Endodermal cell (in vitro differentiated cells): ENCODE results near the gene KMT2E. TPM values are rescaled to one million over a fixed set of nuclear protein-coding genes. Genes with fewer than 3 reads are reported as not detected.

Source experiments
- DNase-seq: peaks from one replicate; pipeline ENCODE4 v3.0.0-alpha.2; 2017
- H3K27ac ChIP-seq: 2 replicates; pipeline ENCODE4 v1.5.1; 2013; ENCODE audit warnings: mild to moderate bottlenecking, low read depth, low read length, moderate library complexity
- H3K27me3 ChIP-seq: 2 replicates; pipeline ENCODE4 v1.6.1; 2013; ENCODE audit warnings: mild to moderate bottlenecking, low read length, moderate library complexity; ENCODE audit not compliant: insufficient read depth, control insufficient read depth, poor library complexity, severe bottlenecking
- H3K36me3 ChIP-seq: 2 replicates; pipeline ENCODE4 v1.7.0; 2013; ENCODE audit warnings: mild to moderate bottlenecking, low read length, moderate library complexity; ENCODE audit not compliant: control insufficient read depth, insufficient read depth
- H3K4me1 ChIP-seq: one replicate; pipeline ENCODE4 v1.7.0; 2013; ENCODE audit warnings: low read length; ENCODE audit not compliant: control insufficient read depth, insufficient read depth
- H3K4me3 ChIP-seq: 2 replicates; pipeline ENCODE4 v1.5.1; 2013; ENCODE audit warnings: mild to moderate bottlenecking, low read length, moderate library complexity
- H3K9ac ChIP-seq: 2 replicates; pipeline ENCODE4 v1.6.1; 2013; ENCODE audit warnings: mild to moderate bottlenecking, low read length, moderate library complexity; ENCODE audit not compliant: poor library complexity, severe bottlenecking; ENCODE audit errors: extremely low read depth
- H3K9me3 ChIP-seq: 2 replicates; pipeline ENCODE4 v1.6.1; 2013; ENCODE audit warnings: mild to moderate bottlenecking, low read length, moderate library complexity; ENCODE audit not compliant: control insufficient read depth
- H3K27ac Mint-ChIP-seq: 2 replicates; pipeline ENCODE4 v1.8.0; 2020; ENCODE audit warnings: mixed read lengths
- H3K27me3 Mint-ChIP-seq: 2 replicates; pipeline ENCODE4 v1.8.0; 2021; ENCODE audit warnings: mild to moderate bottlenecking, mixed read lengths; ENCODE audit not compliant: insufficient read depth
- H3K36me3 Mint-ChIP-seq: 2 replicates; pipeline ENCODE4 v1.8.0; 2020; ENCODE audit warnings: low read depth, mixed read lengths
- H3K4me1 Mint-ChIP-seq: 2 replicates; pipeline ENCODE4 v1.8.0; 2020; ENCODE audit warnings: mixed read lengths
- H3K4me3 Mint-ChIP-seq: 2 replicates; pipeline ENCODE4 v1.8.0; 2020; ENCODE audit warnings: mild to moderate bottlenecking, moderate library complexity, mixed read lengths
- H3K9me3 Mint-ChIP-seq: 2 replicates; pipeline ENCODE4 v1.8.0; 2020; ENCODE audit warnings: mild to moderate bottlenecking, mixed read lengths
- CTCF ChIP-seq: fragments of 200-600 bp; sonication (generic); conservative IDR thresholded peaks from 2 replicates; pipeline ENCODE4 v1.5.0; 2021; ENCODE audit warnings: antibody characterized with exemption, mild to moderate bottlenecking
- WGBS, 2 experiments: methylation state at CpG; one replicate each; pipeline versions ENCODE4 v1.1.5 to v1.1.7; 2013; ENCODE audit warnings: missing lambda C conversion rate in 2 of 2, mixed read lengths in 1 of 2; ENCODE audit not compliant: insufficient coverage in 1 of 2, insufficient read length in 1 of 2; 5-methylcytosine and 5-hydroxymethylcytosine counted together
- total RNA-seq, 2 donors: library from RNA; stranded (reverse); fragmentation: NEBNext Ultra II Directional in 1 of 2; extraction: Animal tissue kit (Norgen Biotek cat#: 25700) in 1 of 2; gene quantifications; 2 replicates in 1 of 2; 3 replicates in 1 of 2; pipeline ENCODE4 v1.2.1, GENCODE V29; 2021

The KMT2E gene
- total RNA-seq, 2 donors from 2014 or later: 65.7 to 70.4 TPM

DNA sequence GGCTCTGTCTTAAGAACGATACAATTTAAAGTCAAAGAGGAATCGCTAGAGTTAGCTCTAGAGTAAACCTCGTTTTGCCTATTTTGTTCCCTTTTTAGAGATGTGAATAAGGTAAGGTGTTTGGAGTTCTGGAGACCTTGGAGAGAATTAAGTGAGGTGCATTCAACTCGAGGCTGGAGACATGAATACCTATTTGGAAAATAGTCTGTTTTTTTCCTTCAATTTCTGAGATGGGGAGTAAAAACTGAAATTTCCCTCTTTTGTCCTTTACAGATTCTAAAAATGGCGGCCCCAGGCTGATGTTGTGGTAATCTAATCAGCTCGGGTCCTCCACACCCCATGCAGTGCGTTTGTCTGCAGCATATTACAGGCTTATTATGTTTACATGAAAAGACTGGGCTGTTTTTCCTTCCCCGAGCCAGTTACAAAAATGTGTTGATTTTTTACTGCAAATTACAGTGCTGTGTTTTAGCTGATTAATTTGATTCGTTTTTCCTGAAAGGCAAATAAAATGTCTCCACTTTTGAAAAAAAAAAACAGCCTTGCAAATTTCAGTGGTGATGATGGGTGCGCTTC lies 1.5 kb downstream of the KMT2E start:
- Mint-ChIP-seq H3K9me3 (no peaks in the 10 kb centered on the region), H3K4me1 (peaks cover 27% of the 10 kb centered on the region), H3K27me3 (peaks cover 2% of the 10 kb centered on the region), H3K27ac (peak overlapping the region; percentile 100), H3K36me3 (peaks cover 13% of the 10 kb centered on the region), H3K4me3 (peak overlapping the region; percentile 100)
- 0% methylated on average over 5 to 9 of the region's 10 CpGs for WGBS, 2 experiments
- Histone ChIP-seq H3K9ac (peak overlapping the region; percentile 100), H3K4me3 (peak overlapping the region; percentile 99), H3K36me3 (no peaks in the 10 kb centered on the region), H3K9me3 (no peaks in the 10 kb centered on the region), H3K27ac (peak overlapping the region; percentile 100), H3K4me1 (no peaks in the 10 kb centered on the region), H3K27me3 (no peaks in the 10 kb centered on the region)
- DNase-seq: peak; percentile 65
- no peak for TF ChIP-seq CTCF

DNA sequence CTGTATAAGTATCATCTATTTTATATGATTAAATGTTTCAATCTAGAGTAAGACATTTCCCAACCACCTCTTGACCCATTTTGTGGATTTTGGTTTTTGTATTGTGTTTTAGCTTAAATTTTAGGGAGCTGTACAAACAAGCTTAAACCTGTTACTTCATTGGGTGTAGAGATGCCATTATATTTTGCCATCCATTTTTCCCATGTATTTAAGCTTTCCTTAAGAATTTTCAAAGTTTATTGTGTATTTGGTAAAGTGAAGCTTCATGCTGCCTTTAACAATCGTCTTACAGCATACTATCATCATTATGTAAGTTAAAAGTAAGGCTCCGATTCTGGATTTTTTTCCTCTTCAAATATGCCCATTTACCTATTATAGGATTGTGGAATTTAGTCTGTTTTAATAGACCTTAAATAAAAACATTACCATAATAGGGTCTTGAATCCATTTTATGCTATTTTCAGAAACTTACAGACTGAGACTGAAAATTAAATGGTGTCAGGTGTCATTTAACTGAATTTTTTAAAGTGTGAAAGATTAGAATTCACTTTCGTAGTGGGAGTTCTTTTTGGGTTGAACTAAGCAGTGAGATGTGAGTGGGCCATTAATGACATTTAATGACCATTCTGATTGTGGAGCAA lies 2.2 kb downstream of the KMT2E start:
- Histone ChIP-seq H3K4me3 (peak overlapping the region; percentile 99), H3K4me1 (no peaks in the 10 kb centered on the region), H3K36me3 (no peaks in the 10 kb centered on the region), H3K27me3 (no peaks in the 10 kb centered on the region), H3K9me3 (no peaks in the 10 kb centered on the region), H3K27ac (no peak overlapping the region), H3K9ac (peak overlapping the region; percentile 100)
- Mint-ChIP-seq H3K36me3 (peaks cover 13% of the 10 kb centered on the region), H3K4me1 (peaks cover 30% of the 10 kb centered on the region), H3K27ac (peak overlapping the region; percentile 81), H3K27me3 (peaks cover 2% of the 10 kb centered on the region), H3K4me3 (peak overlapping the region; percentile 100), H3K9me3 (no peaks in the 10 kb centered on the region)
- 30% methylated on average over 2 of the region's 3 CpGs; no CpG with 5 or more reads in 1 of the 2 experiments for WGBS, 2 experiments
- DNase-seq: no peak
- no peak for TF ChIP-seq CTCF

- no peak for TF ChIP-seq CTCF
- Mint-ChIP-seq H3K27me3 (peaks cover 2% of the 10 kb centered on the region), H3K4me1 (peaks cover 34% of the 10 kb centered on the region), H3K9me3 (no peaks in the 10 kb centered on the region), H3K27ac (peak overlapping the region; percentile 81), H3K4me3 (peak overlapping the region; percentile 100), H3K36me3 (peaks cover 10% of the 10 kb centered on the region)
- Histone ChIP-seq H3K27ac (peak overlapping the region; percentile 40), H3K4me1 (no peaks in the 10 kb centered on the region), H3K27me3 (no peaks in the 10 kb centered on the region), H3K9me3 (no peaks in the 10 kb centered on the region), H3K4me3 (peak overlapping the region; percentile 99), H3K9ac (peak overlapping the region; percentile 100), H3K36me3 (peaks cover under 1% of the 10 kb centered on the region)
- 52 to 64% methylated on average over 1 to 4 of the region's 5 CpGs for WGBS, 2 experiments
- DNase-seq: no peak
Observed at GRCh38 chr7:105016709-105017656, 3.0 kb downstream of the KMT2E start.
